ENCODE data around the gene MRPL20. TPM values are rescaled to one million over a fixed set of nuclear protein-coding genes. Genes with fewer than 3 reads are reported as not detected.

The MRPL20 gene
- total and polyA plus RNA-seq, 9 donors = 79.9 to 130 (median 95.0) TPM

DNA sequence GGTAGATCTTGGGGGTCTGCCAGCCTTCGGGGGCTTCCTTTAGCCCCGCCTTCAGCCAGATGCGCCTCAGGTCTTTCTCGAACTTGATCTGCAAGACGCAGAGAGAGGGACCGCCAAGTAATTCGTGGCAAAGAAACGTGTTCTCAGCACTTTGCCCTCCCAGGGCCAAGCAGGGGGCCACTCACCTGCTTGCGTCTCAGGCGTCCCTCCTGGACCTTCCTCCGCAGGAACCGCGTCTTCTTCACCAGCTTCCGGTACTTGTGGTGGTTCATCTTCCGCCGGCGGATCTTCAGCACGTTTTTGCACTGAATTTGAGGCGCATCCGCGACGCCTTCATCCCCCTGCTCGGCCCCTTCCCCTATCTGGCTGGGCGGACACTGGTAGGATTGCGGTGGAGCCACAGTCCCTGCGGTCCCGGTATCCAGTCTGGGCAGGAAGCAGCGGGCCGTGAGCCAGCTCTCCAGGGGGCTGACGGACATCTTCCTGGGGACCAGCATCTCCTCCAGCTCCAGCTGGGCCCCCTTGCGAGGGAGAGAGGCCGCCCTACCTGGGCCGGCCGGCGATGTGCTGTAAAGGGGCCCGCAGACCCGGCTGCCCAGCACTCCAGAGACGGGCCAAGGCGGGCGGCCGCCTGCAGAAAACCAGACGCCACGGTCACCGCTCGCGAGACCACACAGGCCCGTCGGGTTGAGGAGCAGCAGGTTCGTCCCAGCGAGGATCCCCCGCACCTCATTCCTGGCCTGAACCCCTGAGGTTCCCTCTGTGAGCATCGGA, 33.1 kb downstream of the MRPL20 start:
- H3K27ac ChIP-seq = peak overlapping the region in 1 of 2 donors; percentile 88
- no peak for TF ChIP-seq POLR2A (IDR thresholded peaks at IDR 0.05)
- TF ChIP-seq EP300 (IDR thresholded peaks at IDR 0.05) = no peak
- TF ChIP-seq, protein P1, sequence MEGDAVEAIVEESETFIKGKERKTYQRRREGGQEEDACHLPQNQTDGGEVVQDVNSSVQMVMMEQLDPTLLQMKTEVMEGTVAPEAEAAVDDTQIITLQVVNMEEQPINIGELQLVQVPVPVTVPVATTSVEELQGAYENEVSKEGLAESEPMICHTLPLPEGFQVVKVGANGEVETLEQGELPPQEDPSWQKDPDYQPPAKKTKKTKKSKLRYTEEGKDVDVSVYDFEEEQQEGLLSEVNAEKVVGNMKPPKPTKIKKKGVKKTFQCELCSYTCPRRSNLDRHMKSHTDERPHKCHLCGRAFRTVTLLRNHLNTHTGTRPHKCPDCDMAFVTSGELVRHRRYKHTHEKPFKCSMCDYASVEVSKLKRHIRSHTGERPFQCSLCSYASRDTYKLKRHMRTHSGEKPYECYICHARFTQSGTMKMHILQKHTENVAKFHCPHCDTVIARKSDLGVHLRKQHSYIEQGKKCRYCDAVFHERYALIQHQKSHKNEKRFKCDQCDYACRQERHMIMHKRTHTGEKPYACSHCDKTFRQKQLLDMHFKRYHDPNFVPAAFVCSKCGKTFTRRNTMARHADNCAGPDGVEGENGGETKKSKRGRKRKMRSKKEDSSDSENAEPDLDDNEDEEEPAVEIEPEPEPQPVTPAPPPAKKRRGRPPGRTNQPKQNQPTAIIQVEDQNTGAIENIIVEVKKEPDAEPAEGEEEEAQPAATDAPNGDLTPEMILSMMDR (IDR thresholded peaks at IDR 0.05) = no peak
- peak in 4 of 5 donors; percentile 35 to 64 (median 58) for DNase-seq
- H3K4me3 ChIP-seq = peak overlapping the region; percentile 100
- intact Hi-C loops (cut with DNase I) = loop anchor here in 2 of 4 donors (10.0 kb wide), 2 partner anchors 131 to 259 kb away; partner anchors contain the start of gene C1orf159 (in 1 of the 2)
- no peaks in the 10 kb centered on the region for H3K36me3 ChIP-seq
- WGBS, 3 donors = 43 to 45% (median 45%) methylated on average over 51 to 52 of the region's 52 CpGs
- no peaks in the 10 kb centered on the region for H3K27me3 ChIP-seq
- H3K4me1 ChIP-seq (ENCODE audit: insufficient read depth) = peaks cover 7% of the 10 kb centered on the region
- H3K9me3 ChIP-seq = no peaks in the 10 kb centered on the region

DNA sequence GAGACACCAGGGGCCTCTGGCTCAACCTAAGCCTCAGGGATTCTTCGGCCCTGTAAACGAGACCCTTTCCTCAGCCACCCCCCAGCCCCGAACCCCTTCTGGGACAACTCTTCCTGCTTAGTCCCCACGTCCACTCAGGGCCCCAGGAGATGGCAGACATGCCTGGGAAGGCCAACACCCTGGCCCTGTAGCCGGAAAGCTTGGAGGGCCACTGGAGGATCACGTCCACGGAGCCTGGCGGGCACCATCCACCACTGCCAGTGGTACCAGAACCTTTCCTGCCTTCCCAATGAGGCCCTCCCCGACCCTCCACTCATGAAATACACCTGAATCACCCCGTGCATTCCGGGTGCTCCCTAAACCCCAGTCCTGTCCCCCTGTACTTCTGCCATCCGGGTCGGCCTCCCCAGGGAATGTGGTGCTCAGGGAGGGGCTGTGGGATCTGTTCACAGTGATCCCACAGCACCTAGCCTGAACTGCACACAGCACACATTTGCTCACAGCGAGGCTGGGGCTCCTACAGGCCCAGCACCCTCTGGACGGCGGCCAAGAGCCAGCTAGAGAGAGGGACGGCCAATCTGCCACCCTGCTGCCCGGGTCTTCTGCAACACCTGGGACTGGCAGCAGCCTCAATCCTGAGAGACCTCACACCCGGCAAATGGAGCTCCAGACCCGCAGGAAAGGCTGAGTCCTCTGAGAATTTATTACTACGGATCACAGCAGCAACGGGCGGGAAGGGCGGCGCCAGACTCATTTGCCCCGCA, 33.9 kb downstream of the MRPL20 start:
- DNase-seq = peak in 2 of 5 donors; percentile 50 to 53
- Histone ChIP-seq H3K4me1 (ENCODE audit: insufficient read depth) (peaks cover 7% of the 10 kb centered on the region), H3K4me3 (no peak overlapping the region), H3K36me3 (no peaks in the 10 kb centered on the region), H3K27me3 (no peaks in the 10 kb centered on the region), H3K27ac (no peak overlapping the region), H3K9me3 (no peaks in the 10 kb centered on the region)
- no peak for TF ChIP-seq EP300 (IDR thresholded peaks at IDR 0.05)
- TF ChIP-seq, protein P1 (IDR thresholded peaks at IDR 0.05) = no peak
- TF ChIP-seq POLR2A (IDR thresholded peaks at IDR 0.05) = no peak
- intact Hi-C loops (cut with DNase I) = loop anchor here in 2 of 4 donors (10.0 kb wide), 2 partner anchors 132 to 258 kb away; partner anchors contain the start of gene C1orf159 (in 1 of the 2)
- 81 to 84% (median 82%) methylated on average over 26 of the region's 26 CpGs for WGBS, 3 donors

DNA sequence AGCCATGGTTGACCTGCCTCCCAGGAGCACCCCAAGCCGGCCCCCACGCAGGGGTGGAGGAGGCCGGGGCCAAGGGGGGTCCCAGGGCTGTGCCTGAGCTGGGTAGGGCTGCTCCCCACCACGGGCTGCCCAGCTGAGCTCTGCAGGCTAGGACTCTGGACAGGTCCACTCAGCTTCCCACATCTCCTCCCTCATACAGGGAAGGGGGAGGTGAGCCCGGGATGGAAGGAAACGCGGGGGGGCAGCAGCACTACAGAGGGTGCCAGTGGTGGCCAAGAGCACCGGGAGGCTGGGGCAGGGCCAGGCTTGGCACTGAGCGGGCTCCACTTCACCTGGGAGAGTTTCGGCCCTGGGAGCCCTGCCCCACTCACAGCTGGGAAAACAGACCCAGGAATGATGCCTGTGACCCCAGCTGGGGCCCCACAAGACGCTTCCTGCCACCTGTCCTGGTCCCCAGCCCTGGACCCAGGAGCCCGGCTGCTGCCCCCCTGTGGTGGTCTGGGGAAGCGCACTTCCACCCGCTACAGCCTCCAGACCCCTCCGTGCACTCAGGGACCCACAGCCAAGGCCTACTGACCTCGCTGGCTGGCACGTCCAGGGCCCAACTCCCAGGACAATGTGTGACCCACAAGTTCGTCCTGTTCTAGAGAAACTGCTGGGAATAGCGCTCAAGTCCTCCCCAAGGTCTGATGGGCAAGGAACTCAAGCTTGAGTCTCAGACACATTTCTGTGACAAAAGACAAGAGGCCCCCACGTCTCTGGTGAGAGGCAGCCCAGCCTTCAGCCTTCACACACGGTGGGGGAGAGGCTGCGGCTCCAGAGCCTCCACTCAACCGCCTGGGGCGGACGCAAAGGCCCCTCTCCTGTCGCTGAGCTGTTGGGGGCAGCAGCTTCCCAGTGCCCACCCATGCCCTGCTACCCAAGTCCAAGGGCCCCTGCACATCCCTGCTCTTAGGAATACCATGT, 35.1 kb downstream of the MRPL20 start:
- Histone ChIP-seq H3K27ac (no peak overlapping the region), H3K27me3 (no peaks in the 10 kb centered on the region), H3K9me3 (no peaks in the 10 kb centered on the region), H3K36me3 (no peaks in the 10 kb centered on the region), H3K4me3 (no peak overlapping the region), H3K4me1 (ENCODE audit: insufficient read depth) (peaks cover 7% of the 10 kb centered on the region)
- TF ChIP-seq, protein P1 (IDR thresholded peaks at IDR 0.05) = peak; percentile 87 to 90 (median 90)
- TF ChIP-seq EP300 (IDR thresholded peaks at IDR 0.05) = no peak
- TF ChIP-seq POLR2A (IDR thresholded peaks at IDR 0.05) = no peak
- DNase-seq = peak; percentile 64 to 85 (median 78)
- WGBS, 3 donors = 24 to 27% (median 24%) methylated on average over 22 to 26 of the region's 26 CpGs
- intact Hi-C loops (cut with DNase I) = loop anchor here in 2 of 4 donors (10.0 kb wide), 2 partner anchors 133 to 257 kb away; partner anchors contain the start of gene C1orf159 (in 1 of the 2)
